ENCODE measurements around the gene VPS39.

GRCh38 chr15:42213511-42213910, 5.4 kb upstream of the VPS39 start:
- TF ChIP-seq CTCF (IDR thresholded peaks at IDR 0.05) (no peak), POLR2A (IDR thresholded peaks at IDR 0.05) (no peak)
